Measurements from ENCODE around the gene FCGR3A. TPM values are rescaled to one million over a fixed set of nuclear protein-coding genes. Genes with fewer than 3 reads are reported as not detected.

The FCGR3A gene
- total and polyA plus RNA-seq, 2 experiments from 2014 or later, result not detected

- H3K4me3 Mint-ChIP-seq, result no peak overlapping the region
- no peaks in the 10 kb centered on the region for H3K9me2 ChIP-seq (ENCODE audit: insufficient read depth)
- no peaks in the 10 kb centered on the region for H3K27me3 ChIP-seq (ENCODE audit: insufficient read depth)
- peaks cover 16% of the 10 kb centered on the region for H3K4me1 Mint-ChIP-seq
- no peak overlapping the region for H2AFZ ChIP-seq
- no peak overlapping the region for H3K4me2 ChIP-seq
- H3K36me3 ChIP-seq (ENCODE audit: insufficient read depth), result no peaks in the 10 kb centered on the region
- H3K79me2 ChIP-seq (replicated peaks; ENCODE audit: insufficient read depth), result no peaks in the 10 kb centered on the region
- no peaks in the 10 kb centered on the region for H4K20me1 ChIP-seq (replicated peaks; ENCODE audit: insufficient read depth)
- ATAC-seq, result no peak
- DNase-seq (ENCODE audit: low spot score), result no peak
- H3K27ac Mint-ChIP-seq, result no peak overlapping the region
- peaks cover 6% of the 10 kb centered on the region for H3K27me3 Mint-ChIP-seq (ENCODE audit: insufficient read depth, low read depth, poor library complexity)
- no peaks in the 10 kb centered on the region for H3K9me3 Mint-ChIP-seq
- peaks cover 4% of the 10 kb centered on the region; the same call in 1 of the 2 replicates for H3K4me1 ChIP-seq (ENCODE audit: insufficient read depth)
- H3F3A ChIP-seq (replicated peaks; ENCODE audit: low read depth), result no peaks in the 10 kb centered on the region
- TF ChIP-seq EZH2phosphoT487 (IDR thresholded peaks at IDR 0.05; ENCODE audit: unreplicated experiment), result no peak
- TF ChIP-seq CREB1 (CRISPR knock-in tag; IDR thresholded peaks at IDR 0.05; ENCODE audit: low read depth), result no peak
- no peak for TF ChIP-seq ZNF114 (CRISPR knock-in tag; IDR thresholded peaks at IDR 0.05)
- no peak for TF ChIP-seq ZNF462 (CRISPR knock-in tag; IDR thresholded peaks at IDR 0.05)
- no peak overlapping the region for H3K27ac ChIP-seq (ENCODE audit: low read depth)
- no peaks in the 10 kb centered on the region for H3K36me3 Mint-ChIP-seq (ENCODE audit: low read depth)
- no peak overlapping the region for H3K4me3 ChIP-seq
Measured at GRCh38 chr1:161503394-161503748, 46.2 kb downstream of the FCGR3A start.

GRCh38 chr1:161502641-161503393, 46.8 kb downstream of the FCGR3A start:
- no peak overlapping the region for H2AFZ ChIP-seq
- H4K20me1 ChIP-seq (replicated peaks; ENCODE audit: insufficient read depth), result no peaks in the 10 kb centered on the region
- no peaks in the 10 kb centered on the region for H3K79me2 ChIP-seq (replicated peaks; ENCODE audit: insufficient read depth)
- ATAC-seq, result no peak
- no peak overlapping the region for H3K27ac ChIP-seq (ENCODE audit: low read depth)
- Mint-ChIP-seq H3K9me3 (no peaks in the 10 kb centered on the region), H3K4me1 (peaks cover 16% of the 10 kb centered on the region), H3K4me3 (no peak overlapping the region), H3K27ac (no peak overlapping the region), H3K27me3 (ENCODE audit: insufficient read depth, low read depth, poor library complexity) (peaks cover 6% of the 10 kb centered on the region), H3K36me3 (ENCODE audit: low read depth) (no peaks in the 10 kb centered on the region)
- H3F3A ChIP-seq (replicated peaks; ENCODE audit: low read depth), result no peaks in the 10 kb centered on the region
- H3K36me3 ChIP-seq (ENCODE audit: insufficient read depth), result no peaks in the 10 kb centered on the region
- H3K4me2 ChIP-seq, result no peak overlapping the region
- no peaks in the 10 kb centered on the region for H3K27me3 ChIP-seq (ENCODE audit: insufficient read depth)
- DNase-seq (ENCODE audit: low spot score), result no peak
- H3K4me3 ChIP-seq, result no peak overlapping the region
- no peaks in the 10 kb centered on the region for H3K9me2 ChIP-seq (ENCODE audit: insufficient read depth)
- H3K4me1 ChIP-seq (ENCODE audit: insufficient read depth), result peaks cover 4% of the 10 kb centered on the region; the same call in 1 of the 2 replicates
- TF ChIP-seq CTCF (conservative IDR thresholded peaks at IDR 0.05; ENCODE audit: low read depth in 2 of 2) (no peak), CREB1 (CRISPR knock-in tag; IDR thresholded peaks at IDR 0.05; ENCODE audit: low read depth) (no peak), ZNF114 (CRISPR knock-in tag; IDR thresholded peaks at IDR 0.05) (no peak), ZNF331 (CRISPR knock-in tag; IDR thresholded peaks at IDR 0.05; ENCODE audit: low read depth) (no peak), EZH2phosphoT487 (IDR thresholded peaks at IDR 0.05; ENCODE audit: unreplicated experiment) (no peak), STAT1 (IDR thresholded peaks at IDR 0.05; ENCODE audit: unreplicated experiment) (no peak)

Data from GM23338 (cell line).